ENCODE measurements around the gene ZNF407. TPM values are rescaled to one million over a fixed set of nuclear protein-coding genes. Genes with fewer than 3 reads are reported as not detected.

ZNF407 gene
- total and polyA plus RNA-seq, 2 of the 13 experiments (the other 11 are each of a cell fraction or from before 2014, with no cell fraction given), result 2.3 to 8.7 TPM

- whole genome bisulfite sequencing (ENCODE audit: low lambda C conversion rate), result 76% methylated on average over 3 of the region's 3 CpGs
- intact Hi-C loops (cut with micrococcal nuclease; ENCODE audit: unreplicated experiment) (no loop called here), in situ Hi-C loops (cut with HindIII; ENCODE audit: extremely low pct_ligation_motif_present, low pct_unique_long_range_greater_than_20kb) (no loop called here)
- no peak for DNase-seq (ENCODE audit: low spot score)
- ChIA-PET POLR2A (no interaction called here), CTCF (ENCODE audit: low intra/inter-chr PET ratio, low total read pairs) (no interaction called here)
- Histone ChIP-seq H3K27me3 (ENCODE audit: control insufficient read depth in 1 of 2, insufficient read depth in 2 of 2, low read length in 2 of 2) (no peaks in the 10 kb centered on the region), H2AFZ (ENCODE audit: low read length) (no peak overlapping the region), H3K9me3 (ENCODE audit: low read length) (no peaks in the 10 kb centered on the region), H4K20me1 (ENCODE audit: insufficient read depth, low read length) (no peaks in the 10 kb centered on the region), H3K4me3 (replicated peaks in 1 of 3; ENCODE audit: insufficient read depth in 1 of 3, low read depth in 2 of 3, low read length in 3 of 3) (no peak overlapping the region), H3K9ac (ENCODE audit: insufficient read depth, low read depth, low read length) (no peak overlapping the region), H3K4me2 (ENCODE audit: low read depth, low read length) (no peak overlapping the region), H3K36me3 (replicated peaks in 1 of 2; ENCODE audit: control insufficient read depth in 1 of 2, insufficient read depth in 2 of 2, low read length in 2 of 2) (no peaks in the 10 kb centered on the region), H3K79me2 (ENCODE audit: insufficient read depth, low read length) (no peaks in the 10 kb centered on the region), H3K27ac (ENCODE audit: extremely low read length, insufficient read depth, low read length) (no peak overlapping the region), H3K4me1 (ENCODE audit: insufficient read depth, low read length) (no peaks in the 10 kb centered on the region)
- BruUV-seq (replicated peaks), result no TSS peak
- no peak for TF ChIP-seq GLI4 (CRISPR knock-in tag; IDR thresholded peaks at IDR 0.05; ENCODE audit: borderline replicate concordance)
- no peak for TF ChIP-seq ZFYVE20 (CRISPR knock-in tag; IDR thresholded peaks at IDR 0.05; ENCODE audit: borderline replicate concordance, low read depth)
- TF ChIP-seq MEIS1 (CRISPR knock-in tag; IDR thresholded peaks at IDR 0.05; ENCODE audit: borderline replicate concordance), result no peak
- no peak for TF ChIP-seq ZNF335 (CRISPR knock-in tag; IDR thresholded peaks at IDR 0.05)
- no peak for TF ChIP-seq MIXL1 (CRISPR knock-in tag; IDR thresholded peaks at IDR 0.05)
- no peak for TF ChIP-seq MXD4 (CRISPR knock-in tag; IDR thresholded peaks at IDR 0.05)
- no peak for TF ChIP-seq SMAD1 (CRISPR knock-in tag; IDR thresholded peaks at IDR 0.05; ENCODE audit: borderline replicate concordance, low read depth)
- TF ChIP-seq ZNF367 (CRISPR knock-in tag; IDR thresholded peaks at IDR 0.05; ENCODE audit: borderline replicate concordance), result no peak
- TF ChIP-seq HNF4A (CRISPR knock-in tag; IDR thresholded peaks at IDR 0.05), result no peak
- no peak for TF ChIP-seq ZMYM3 (CRISPR knock-in tag; IDR thresholded peaks at IDR 0.05)
- TF ChIP-seq ZSCAN29 (CRISPR knock-in tag; conservative IDR thresholded peaks at IDR 0.05), result no peak
- TF ChIP-seq FOXK2 (IDR thresholded peaks at IDR 0.05), result no peak
- no peak for TF ChIP-seq ZBTB40 (IDR thresholded peaks at IDR 0.05)
- TF ChIP-seq ZBTB40 (CRISPR knock-in tag; IDR thresholded peaks at IDR 0.05), result no peak
- no peak for ATAC-seq
- FAIRE-seq, result no peak
These were observed 412.6 kb downstream of the ZNF407 start for GRCh38 chr18:75010278-75010677.
